GM18873 (cell line): ENCODE data around the gene SETD6.
"Not testable (repeated sequence)": the region's sequence is repeated elsewhere in the genome, so short reads cannot be mapped to it uniquely, and the experiment has no call there.

Source experiments
- ATAC-seq: cut with Tn5 transposase; IDR thresholded peaks from one replicate; pipeline ENCODE4 v1.9.1; 2021; ENCODE audit warnings: mild to moderate bottlenecking, moderate library complexity, moderate number of reproducible peaks; ENCODE audit not compliant: unreplicated experiment, low FRiP score

The SETD6 gene, protein sequence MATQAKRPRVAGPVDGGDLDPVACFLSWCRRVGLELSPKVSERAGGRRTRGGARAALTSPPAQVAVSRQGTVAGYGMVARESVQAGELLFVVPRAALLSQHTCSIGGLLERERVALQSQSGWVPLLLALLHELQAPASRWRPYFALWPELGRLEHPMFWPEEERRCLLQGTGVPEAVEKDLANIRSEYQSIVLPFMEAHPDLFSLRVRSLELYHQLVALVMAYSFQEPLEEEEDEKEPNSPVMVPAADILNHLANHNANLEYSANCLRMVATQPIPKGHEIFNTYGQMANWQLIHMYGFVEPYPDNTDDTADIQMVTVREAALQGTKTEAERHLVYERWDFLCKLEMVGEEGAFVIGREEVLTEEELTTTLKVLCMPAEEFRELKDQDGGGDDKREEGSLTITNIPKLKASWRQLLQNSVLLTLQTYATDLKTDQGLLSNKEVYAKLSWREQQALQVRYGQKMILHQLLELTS

GRCh38 chr16:58515125-58515870 is at the start of gene SETD6:
Gene SETD6, plus strand, starts transcription at chr16:58515517. Its CDS starts 21 bp downstream, at chr16:58515538.
- ATAC-seq = peak; percentile 40

GRCh38 chr16:58465817-58466216 is 49.5 kb upstream of the SETD6 start:
- ATAC-seq = no peak

DNA sequence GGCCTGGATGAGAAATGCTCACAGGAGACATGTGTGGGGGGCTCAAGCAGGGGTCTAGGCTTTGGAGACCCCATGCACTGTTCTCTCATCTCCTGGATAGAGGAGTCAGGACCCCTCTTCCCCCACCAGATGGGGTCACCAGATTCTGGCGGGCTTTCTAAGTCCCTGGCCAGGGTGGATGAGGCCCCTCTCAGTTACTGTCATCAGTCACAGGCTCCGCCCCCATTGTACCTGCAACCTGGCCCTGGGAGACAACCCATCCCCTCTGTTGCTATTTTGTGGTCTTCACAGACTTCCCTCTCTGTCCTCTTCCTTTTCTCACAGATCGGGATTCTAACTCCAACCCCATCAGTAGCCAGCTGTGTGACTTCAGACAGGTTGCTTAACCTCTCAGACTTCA is 48.9 kb upstream of the SETD6 start:
- no peak for ATAC-seq

- ATAC-seq = no peak
Measured at GRCh38 chr16:58467905-58468304, 47.4 kb upstream of the SETD6 start.

DNA sequence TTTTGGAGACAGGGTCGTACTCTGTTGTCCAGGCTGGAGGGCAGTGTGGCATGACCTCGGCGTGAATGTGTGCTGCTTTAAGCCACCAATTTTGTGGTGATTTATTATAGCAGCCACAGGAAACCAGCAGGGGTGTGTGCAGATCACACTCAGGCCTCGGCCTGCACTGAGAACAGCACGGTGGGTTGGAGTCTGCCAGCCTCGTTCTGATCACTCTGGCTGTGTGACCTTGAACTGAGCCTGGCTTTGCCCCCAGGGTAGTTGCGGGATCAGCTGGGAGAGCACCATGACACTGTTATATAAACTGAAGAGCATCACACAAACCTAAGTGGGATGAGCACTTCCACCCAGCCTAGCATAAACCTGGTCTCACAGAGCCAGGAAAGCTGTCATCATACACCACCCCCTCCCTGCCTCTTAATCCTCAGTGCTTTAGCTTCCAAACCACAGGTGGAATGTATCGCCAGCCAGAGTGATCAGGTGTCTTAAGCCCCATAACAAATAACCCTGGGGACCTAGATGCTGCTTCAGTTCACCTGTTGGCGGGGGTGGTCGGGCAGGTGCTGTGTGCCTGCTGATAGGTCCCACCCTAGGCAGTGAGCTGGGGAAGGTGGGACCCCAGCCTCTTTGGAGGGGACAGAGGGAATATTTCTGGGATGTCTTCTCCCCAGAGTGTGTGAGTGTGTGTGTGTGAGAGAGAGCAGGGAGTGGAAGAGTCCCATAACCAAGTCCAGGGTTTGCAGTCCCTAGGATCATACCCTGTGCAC is 43.9 kb upstream of the SETD6 start:
- ATAC-seq = no peak

DNA sequence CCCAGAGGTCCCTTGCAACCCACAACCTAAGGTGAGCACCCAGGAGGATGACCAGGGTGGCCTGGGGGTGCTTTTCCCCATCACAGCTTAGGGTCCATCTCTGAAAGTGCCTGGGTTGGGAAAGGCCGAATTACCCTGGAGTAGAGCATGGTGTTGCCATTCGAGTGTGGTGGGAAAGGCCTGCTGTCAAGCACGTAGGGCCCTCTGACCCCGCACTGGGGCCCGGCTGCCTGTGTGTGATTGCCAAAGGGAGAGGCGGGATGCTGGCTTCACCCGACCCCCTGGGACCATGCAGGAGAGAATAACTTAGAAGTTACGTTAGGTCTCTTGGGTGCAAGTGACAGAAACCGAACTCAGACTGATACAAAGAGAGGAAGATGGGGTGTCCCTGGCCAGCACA is 43.1 kb upstream of the SETD6 start:
- ATAC-seq = no peak

GRCh38 chr16:58472827-58473226 is 42.5 kb upstream of the SETD6 start:
- no peak for ATAC-seq

GRCh38 chr16:58474296-58474695 is 41.0 kb upstream of the SETD6 start:
- no peak for ATAC-seq

- ATAC-seq = no peak
Measured at GRCh38 chr16:58475091-58475619, 40.2 kb upstream of the SETD6 start.

DNA sequence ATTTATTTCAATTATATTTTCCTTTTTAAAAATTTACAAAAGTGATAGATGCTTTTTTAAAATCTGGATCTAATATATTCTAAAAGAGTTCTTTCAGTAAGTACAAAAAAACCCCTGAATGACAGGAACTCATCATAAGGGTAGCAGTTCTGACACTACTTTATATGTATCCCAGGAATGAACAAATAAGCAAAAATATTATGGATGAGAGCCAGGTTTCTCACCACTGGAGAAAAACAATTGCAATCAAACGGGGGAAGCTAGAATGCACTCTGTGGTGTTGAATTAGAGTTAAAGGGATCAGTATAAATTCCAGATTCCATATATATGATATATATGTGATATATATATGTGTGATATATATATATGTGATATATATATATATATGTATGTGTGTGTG is 38.5 kb upstream of the SETD6 start:
- no peak for ATAC-seq

DNA sequence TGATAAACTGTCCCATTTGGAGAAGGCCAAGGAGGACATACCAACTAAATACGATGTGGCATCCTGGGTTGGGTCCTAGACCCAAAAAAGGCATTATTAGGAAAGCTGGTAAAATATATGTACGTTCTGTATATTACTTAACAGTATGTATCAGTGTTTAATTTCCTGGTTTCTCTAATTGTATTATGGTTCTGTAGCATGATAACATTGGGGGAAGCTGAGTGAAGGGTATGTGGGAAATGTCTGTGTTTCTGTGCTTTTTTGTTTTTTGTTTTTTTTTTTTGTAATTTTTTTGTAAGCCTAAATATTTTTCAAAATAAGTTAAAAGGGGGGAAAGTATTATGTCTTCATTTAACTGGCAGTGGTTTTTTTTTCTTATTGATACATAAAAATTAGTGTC is 36.9 kb upstream of the SETD6 start:
- no peak for ATAC-seq

DNA sequence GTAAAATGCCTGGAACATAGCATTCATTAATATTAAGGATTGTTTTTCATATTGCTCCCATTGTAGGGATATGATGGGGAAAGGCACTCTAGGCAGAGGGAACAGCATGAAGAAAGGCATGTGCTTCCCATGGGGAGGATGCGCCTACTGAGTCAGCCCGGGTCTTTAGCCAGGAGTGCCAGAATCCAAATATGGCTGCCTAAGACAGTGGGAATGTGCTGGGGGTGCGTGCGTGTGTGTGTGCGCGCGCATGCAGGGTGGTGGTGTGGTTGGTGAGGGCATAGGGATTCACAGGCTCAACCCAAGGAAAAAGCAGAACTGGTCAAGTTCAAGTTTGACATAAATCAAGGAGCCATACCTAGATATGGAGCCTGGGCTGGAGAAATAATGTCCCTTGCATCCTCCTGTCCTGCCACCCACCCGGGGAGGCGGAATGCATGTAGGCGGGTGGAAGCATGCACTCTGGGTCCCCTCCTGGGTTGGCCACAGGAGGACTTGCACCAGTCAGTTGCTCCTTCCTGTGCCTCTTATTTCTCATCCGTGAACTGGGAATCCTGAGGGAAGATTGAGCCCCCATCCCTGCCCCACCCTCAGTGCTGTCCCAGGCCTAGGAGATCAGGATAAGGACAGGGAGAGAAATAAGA is 34.0 kb upstream of the SETD6 start:
- ATAC-seq = no peak

GRCh38 chr16:58481931-58482330 is 33.4 kb upstream of the SETD6 start:
- ATAC-seq = no peak

GRCh38 chr16:58485184-58485887 is 30.0 kb upstream of the SETD6 start:
- no peak for ATAC-seq

DNA sequence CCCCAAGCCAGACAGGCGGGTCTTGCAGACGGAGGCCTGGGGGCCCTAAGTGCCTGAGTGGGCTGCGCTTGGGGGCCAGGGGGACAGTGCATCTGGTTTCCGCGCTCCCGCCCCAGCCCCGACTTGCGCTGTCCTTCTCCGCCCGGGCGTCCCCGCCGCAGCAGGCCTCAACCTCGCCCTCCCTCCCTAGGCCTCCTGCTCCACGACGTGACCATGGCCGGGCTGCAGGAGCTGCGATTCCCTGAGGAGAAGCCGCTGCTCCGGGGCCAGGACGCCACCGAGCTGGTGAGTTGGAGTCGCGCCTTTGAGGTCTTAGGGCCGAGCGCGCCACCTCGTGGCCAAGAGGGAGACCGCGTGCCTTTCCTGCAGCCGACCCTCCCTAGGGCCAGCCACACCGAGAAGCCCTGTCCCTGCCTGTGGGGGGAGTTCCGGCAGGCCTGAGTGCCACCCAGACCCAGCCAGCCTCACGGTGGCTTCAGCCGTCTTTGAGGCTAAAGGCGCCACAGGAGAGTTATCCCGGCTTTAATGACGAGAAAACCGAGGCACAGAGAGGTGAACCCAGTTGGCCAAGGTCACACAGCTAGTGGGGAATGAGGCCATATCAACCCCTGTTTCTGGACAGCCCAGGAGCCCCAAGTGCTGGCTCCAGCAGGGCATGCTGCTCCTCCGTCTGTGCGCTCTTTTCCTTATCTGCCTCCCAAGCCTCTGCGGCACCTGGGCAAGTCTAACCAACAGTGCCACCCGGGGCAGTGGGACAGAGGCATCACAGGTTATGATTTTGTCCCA is 27.6 kb upstream of the SETD6 start:
- no peak for ATAC-seq

DNA sequence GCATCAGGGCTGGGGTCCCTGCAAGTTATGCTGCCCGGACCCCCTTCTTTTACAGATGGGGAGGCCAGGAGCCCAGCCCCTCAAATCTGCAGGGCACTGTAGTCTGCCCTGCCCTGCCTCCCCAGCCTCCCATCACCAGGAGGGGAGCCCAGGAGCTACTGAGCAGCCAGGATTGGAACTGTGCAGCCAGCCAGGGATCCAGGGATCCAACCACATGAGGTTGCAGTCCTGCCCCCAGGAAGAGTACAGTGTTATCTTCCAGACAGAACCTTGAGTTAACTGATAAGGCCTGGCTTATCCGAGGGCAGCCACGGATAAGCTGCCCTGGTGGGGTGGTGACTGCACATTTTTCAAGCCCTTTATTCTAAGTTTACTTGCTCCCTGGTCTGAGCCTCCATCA is 26.8 kb upstream of the SETD6 start:
- ATAC-seq = no peak

GRCh38 chr16:58490065-58490464 is 25.3 kb upstream of the SETD6 start:
- ATAC-seq = no peak

DNA sequence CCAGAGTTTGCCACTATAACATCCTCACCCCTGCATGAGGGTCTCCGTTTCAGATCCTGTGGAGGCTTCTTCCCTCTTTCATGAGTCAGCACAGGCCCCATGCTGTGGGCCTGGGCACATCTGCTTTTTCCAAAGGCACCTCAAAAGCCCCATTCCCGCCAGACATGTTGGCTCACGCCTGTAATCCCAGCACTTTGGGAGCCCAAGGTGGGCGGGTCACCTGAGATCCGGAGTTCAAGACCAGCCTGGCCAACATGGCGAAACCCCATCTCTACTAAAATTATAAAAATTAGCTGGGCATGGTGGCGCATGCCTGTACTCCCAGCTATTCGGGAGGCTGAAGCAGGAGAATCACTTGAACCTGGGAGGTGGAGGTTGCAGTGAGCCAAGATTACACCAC is 24.8 kb upstream of the SETD6 start:
- not testable (repeated sequence) for ATAC-seq

DNA sequence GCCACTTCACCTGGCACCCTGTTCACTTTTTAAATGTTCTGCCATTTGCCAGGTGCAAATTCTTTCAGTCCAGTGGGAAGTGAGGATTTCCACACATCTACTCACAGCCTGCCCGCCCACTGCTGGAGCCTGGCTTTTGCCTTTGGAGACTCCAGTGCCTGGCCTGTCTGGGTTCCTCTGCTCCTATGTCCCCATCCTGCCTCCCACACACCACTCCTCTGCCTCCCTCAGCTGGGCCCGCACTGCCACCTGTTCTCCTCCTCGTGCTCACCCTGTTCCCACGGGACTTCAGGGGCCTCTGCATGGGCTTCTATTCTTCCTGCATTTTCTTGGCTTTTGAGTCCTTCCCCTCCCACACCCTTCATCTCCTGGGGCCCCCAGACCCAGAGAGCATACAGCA is 23.3 kb upstream of the SETD6 start:
- no peak for ATAC-seq
